HepG2 (cell line): ENCODE results near the gene GDPGP1. TPM values are rescaled to one million over a fixed set of nuclear protein-coding genes. Genes with fewer than 3 reads are reported as not detected.

Experiments used
- ATAC-seq: fragments of 200-7000 bp; cut with Tn5 transposase; 3 replicates; pipeline ENCODE4 v1.9.1; 2020; ENCODE audit warnings: mild to moderate bottlenecking, moderate library complexity
- BruUV-seq: library from RNA; stranded (reverse); fragments of 400-500 nt; replicated peaks from 2 replicates; lab custom pipeline; 2021; lab: Mats Ljungman, UMichigan
- CTCF ChIA-PET: fragments of 300-600 bp; formaldehyde crosslinking; extraction: SDS; loops from one replicate; lab custom pipeline; 2021; ENCODE audit warnings: low total read pairs, inconsistent platforms, low intra/inter-chr PET ratio; lab: Yijun Ruan, JAX
- POLR2A ChIA-PET: fragments of 350-600 bp; sonication (Branson Sonifier 250); formaldehyde crosslinking; loops from one replicate; lab custom pipeline; 2020; ENCODE audit warnings: antibody characterized with exemption, inconsistent platforms; lab: Yijun Ruan, JAX
- DNase-seq: peaks from one replicate; pipeline ENCODE4 v3.0.0-alpha.2; 2015; ENCODE audit warnings: low spot score
- FAIRE-seq: peaks from 3 replicates; lab custom pipeline; 2011; peaks lifted over from hg19 to GRCh38; lab: Jason Lieb, UNC
- H2AFZ ChIP-seq: one replicate; pipeline ENCODE4 v1.6.1; 2011; ENCODE audit warnings: low read length, inconsistent platforms
- H3K27ac ChIP-seq: fragments of 300-600 bp; 3 replicates; pipeline ENCODE4 v1.8.0; 2011; ENCODE audit warnings: mixed run types, mild to moderate bottlenecking, mixed read lengths, low read length, inconsistent platforms; ENCODE audit not compliant: insufficient read depth; ENCODE audit errors: extremely low read length
- H3K27me3 ChIP-seq, 2 experiments: fragments of 200-600 bp in 1 of 2; 2 replicates in 1 of 2; 3 replicates in 1 of 2; pipeline versions ENCODE4 v1.6.0 to v1.8.0; 2011; ENCODE audit warnings: low read length in 2 of 2, mild to moderate bottlenecking in 2 of 2, moderate library complexity in 2 of 2, inconsistent platforms in 1 of 2; ENCODE audit not compliant: insufficient read depth in 2 of 2, control insufficient read depth in 1 of 2
- H3K36me3 ChIP-seq, 2 experiments: fragments of 200-600 bp in 1 of 2; replicated peaks in 1 of 2; 2 replicates in 1 of 2; 3 replicates in 1 of 2; pipeline versions ENCODE4 v1.5.1 to v1.8.0; 2011; ENCODE audit warnings: low read length in 2 of 2, inconsistent platforms in 1 of 2; ENCODE audit not compliant: insufficient read depth in 2 of 2, control insufficient read depth in 1 of 2
- H3K4me1 ChIP-seq: 2 replicates; pipeline ENCODE4 v1.5.1; 2012; ENCODE audit warnings: low read length, inconsistent platforms; ENCODE audit not compliant: insufficient read depth
- H3K4me2 ChIP-seq: 2 replicates; pipeline ENCODE4 v1.6.0; 2011; ENCODE audit warnings: low read depth, low read length, inconsistent platforms
- H3K4me3 ChIP-seq, 3 experiments: fragments of 200-600 bp in 1 of 3; sonication (generic), shearing (Covaris generic) in 1 of 3; replicated peaks in 1 of 3; 2 replicates each; pipeline ENCODE4 v1.5.1; 2011 to 2016; ENCODE audit warnings: low read length in 3 of 3, inconsistent platforms in 2 of 3, low read depth in 2 of 3, mild to moderate bottlenecking in 2 of 3, control low read depth in 1 of 3, mixed read lengths in 1 of 3; ENCODE audit not compliant: insufficient read depth in 1 of 3
- H3K79me2 ChIP-seq: one replicate; pipeline ENCODE4 v1.6.1; 2011; ENCODE audit warnings: low read length, inconsistent platforms; ENCODE audit not compliant: insufficient read depth
- H3K9ac ChIP-seq: 2 replicates; pipeline ENCODE4 v1.6.0; 2011; ENCODE audit warnings: mild to moderate bottlenecking, low read depth, low read length, inconsistent platforms; ENCODE audit not compliant: insufficient read depth
- H3K9me3 ChIP-seq: 2 replicates; pipeline ENCODE4 v1.5.1; 2012; ENCODE audit warnings: mild to moderate bottlenecking, low read length
- H4K20me1 ChIP-seq: 2 replicates; pipeline ENCODE4 v1.6.0; 2011; ENCODE audit warnings: inconsistent platforms, mild to moderate bottlenecking, low read length, moderate library complexity; ENCODE audit not compliant: insufficient read depth
- GATAD1 ChIP-seq: IDR thresholded peaks from 2 replicates; pipeline ENCODE4 v1.6.1; 2016; ENCODE audit warnings: missing genetic modification reagents, missing compliant biosample characterization
- HDAC6 ChIP-seq: fragments of 200-600 bp; sonication (generic); IDR thresholded peaks from 2 replicates; pipeline ENCODE4 v1.7.0; 2017; ENCODE audit warnings: mild to moderate bottlenecking, antibody characterized with exemption, low read length, low read depth
- HHEX ChIP-seq: IDR thresholded peaks from 2 replicates; pipeline ENCODE4 v1.6.1; 2016; ENCODE audit warnings: control low read depth
- MED13 ChIP-seq: sonication (generic); formaldehyde crosslinking; IDR thresholded peaks from 2 replicates; pipeline ENCODE4 v1.5.0; 2020; ENCODE audit warnings: missing genetic modification reagents
- MEF2D ChIP-seq: sonication (generic); formaldehyde crosslinking; IDR thresholded peaks from 2 replicates; pipeline ENCODE4 v1.5.1; 2020; ENCODE audit warnings: mild to moderate bottlenecking, missing genetic modification reagents
- MXI1 ChIP-seq: IDR thresholded peaks from 3 replicates; pipeline ENCODE4 v1.6.1; 2012; ENCODE audit warnings: low read depth, low read length, inconsistent platforms, borderline replicate concordance
- NFE2 ChIP-seq: sonication (generic); formaldehyde crosslinking; IDR thresholded peaks from 2 replicates; pipeline ENCODE4 v1.4.0; 2020; ENCODE audit warnings: missing genetic modification reagents
- PATZ1 ChIP-seq: sonication (generic); formaldehyde crosslinking; IDR thresholded peaks from 2 replicates; pipeline ENCODE4 v1.4.0; 2020; ENCODE audit warnings: missing genetic modification reagents
- PHF8 ChIP-seq: sonication (generic); formaldehyde crosslinking; IDR thresholded peaks from 2 replicates; pipeline ENCODE4 v1.5.0; 2020; ENCODE audit warnings: missing genetic modification reagents
- PITX1 ChIP-seq: sonication (generic); formaldehyde crosslinking; IDR thresholded peaks from 2 replicates; pipeline ENCODE4 v1.5.1; 2020; ENCODE audit warnings: mild to moderate bottlenecking, missing genetic modification reagents
- POLR2A ChIP-seq, 2 experiments: IDR thresholded peaks; 2 replicates each; pipeline ENCODE4 v1.6.1; 2011; ENCODE audit warnings: low read depth in 2 of 2, low read length in 2 of 2, mild to moderate bottlenecking in 1 of 2, moderate library complexity in 1 of 2; ENCODE audit not compliant: insufficient read depth in 1 of 2
- REXO4 ChIP-seq: sonication (generic); formaldehyde crosslinking; IDR thresholded peaks from 2 replicates; pipeline ENCODE4 v1.8.0; 2022; ENCODE audit warnings: missing genetic modification reagents, mild to moderate bottlenecking, borderline replicate concordance
- SMAD1 ChIP-seq: sonication (generic); formaldehyde crosslinking; IDR thresholded peaks from 2 replicates; pipeline ENCODE4 v1.4.0; 2020; ENCODE audit warnings: missing genetic modification reagents, low read depth, mild to moderate bottlenecking, borderline replicate concordance
- SP2 ChIP-seq: sonication (generic); formaldehyde crosslinking; IDR thresholded peaks from 2 replicates; pipeline ENCODE4 v1.5.1; 2020; ENCODE audit warnings: mild to moderate bottlenecking, missing genetic modification reagents
- SP4 ChIP-seq: sonication (generic); formaldehyde crosslinking; IDR thresholded peaks from 2 replicates; pipeline ENCODE4 v1.8.1; 2023; ENCODE audit warnings: mild to moderate bottlenecking, missing genetic modification reagents
- ZNF275 ChIP-seq: sonication (generic); formaldehyde crosslinking; IDR thresholded peaks from 2 replicates; pipeline ENCODE4 v1.8.0; 2022; ENCODE audit warnings: missing genetic modification reagents, mild to moderate bottlenecking, inconsistent platforms, borderline replicate concordance
- ZNF782 ChIP-seq: sonication (generic); formaldehyde crosslinking; IDR thresholded peaks from 2 replicates; pipeline ENCODE4 v1.4.0; 2020; ENCODE audit warnings: missing genetic modification reagents, mild to moderate bottlenecking, borderline replicate concordance
- WGBS: methylation state at CpG from one replicate; pipeline ENCODE4 v1.1.6; 2017; ENCODE audit warnings: low lambda C conversion rate; 5-methylcytosine and 5-hydroxymethylcytosine counted together
- in situ Hi-C: cut with HindIII; loops from 2 replicates; pipeline ENCODE4 v1.10.0; 2017; ENCODE audit warnings: low pct_unique_long_range_greater_than_20kb; ENCODE audit not compliant: extremely low pct_ligation_motif_present
- intact Hi-C: fragments of 100-400 bp; cut with micrococcal nuclease; formaldehyde crosslinking; loops from one replicate; pipeline ENCODE4 v1.10.0; 2022; ENCODE audit not compliant: unreplicated experiment
- polyA plus RNA-seq, 8 experiments: library from polyadenylated mRNA; depleted of rRNA in 3 of 8; stranded (reverse) in 7 of 8; unstranded in 1 of 8; fragments of >200 nt; fragmentation: Illumina TruSeq in 4 of 8; extraction: Trizol in 4 of 8; gene quantifications; 2 replicates each; pipeline versions ENCODE4 v1.2.1 to v1.2.3, GENCODE V29; 2011 to 2016; ENCODE audit warnings: low read depth in 4 of 8, missing spikeins in 1 of 8, mixed read lengths in 1 of 8; ENCODE audit not compliant: insufficient read depth in 1 of 8
- total RNA-seq, 5 experiments: library from RNA; depleted of rRNA; stranded (reverse); fragments of >200 nt; fragmentation: Illumina TruSeq; extraction: Trizol; gene quantifications; 2 replicates each; pipeline ENCODE4 v1.2.3, GENCODE V29; 2016; ENCODE audit warnings: low read depth in 1 of 5
- TF ChIP-seq, protein P1 (sequence below): sonication (generic); formaldehyde crosslinking; IDR thresholded peaks from 2 replicates; pipeline ENCODE4 v1.5.1; 2020; ENCODE audit warnings: mild to moderate bottlenecking, moderate library complexity, missing genetic modification reagents

GDPGP1 gene
- total and polyA plus RNA-seq, 2 of the 13 experiments (the other 11 are each of a cell fraction or from before 2014, with no cell fraction given): 1.5 to 4.3 TPM

DNA sequence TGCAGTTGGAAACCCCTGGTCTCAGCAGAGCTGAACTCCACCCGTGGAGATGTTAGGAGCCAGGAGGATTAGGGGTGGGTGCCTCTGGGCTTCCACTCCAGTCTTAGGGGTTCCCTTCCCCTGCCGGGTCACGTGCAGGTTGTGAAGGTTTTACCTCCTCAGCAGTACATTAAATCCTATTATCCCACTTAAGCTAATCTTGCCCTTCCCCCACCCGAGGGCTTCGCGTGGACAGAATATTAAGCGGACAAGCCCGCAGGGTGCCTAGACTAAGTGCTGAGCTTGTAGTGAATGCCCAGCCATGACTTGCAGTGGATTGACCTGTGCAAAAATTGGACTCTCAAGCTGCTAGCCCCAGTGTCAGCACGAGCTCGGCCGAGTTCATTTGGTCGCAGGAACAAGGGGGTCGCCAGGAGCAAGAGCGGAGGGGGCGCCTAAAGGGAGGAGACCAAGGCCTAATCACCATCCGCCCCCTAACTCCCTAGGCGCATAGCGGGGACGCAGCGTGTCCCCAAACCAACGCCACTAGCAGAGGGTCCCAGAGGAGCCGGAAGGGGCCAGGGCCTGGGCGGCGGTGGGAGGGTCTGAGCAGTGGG is 33.4 kb upstream of the GDPGP1 start:
- H3K9ac ChIP-seq: peak overlapping the region; percentile 72
- no peak overlapping the region for H2AFZ ChIP-seq
- H3K79me2 ChIP-seq: peaks cover 6% of the 10 kb centered on the region
- ATAC-seq (peak; percentile 39), FAIRE-seq (no peak), DNase-seq (no peak)
- POLR2A ChIA-PET: interaction anchor here (1.0 to 4.0 kb wide), 6 partner anchors 8 to 49 kb away, joined by 3 to 55 read pairs (median 8); partner anchors contain the start of genes CIB1, GDPGP1 and TTLL13
- no peaks in the 10 kb centered on the region for H3K9me3 ChIP-seq
- peak overlapping the region; percentile 87 for H3K4me2 ChIP-seq
- H4K20me1 ChIP-seq: peaks cover 6% of the 10 kb centered on the region; the same call in 1 of the 2 replicates
- peaks cover 26% of the 10 kb centered on the region for H3K4me1 ChIP-seq
- intact Hi-C loops (loop anchor here (2.0 kb wide), 1 partner anchor 20 kb away; no protein-coding TSS in a partner anchor), in situ Hi-C loops (no loop called here)
- CTCF ChIA-PET: interaction anchor here (0.9 kb wide), 1 partner anchor 19 kb away, joined by 3 read pairs; no protein-coding TSS in a partner anchor
- H3K27me3 ChIP-seq: no peaks in the 10 kb centered on the region
- H3K36me3 ChIP-seq: no peaks in the 10 kb centered on the region
- H3K4me3 ChIP-seq: peak overlapping the region; percentile 85 to 95 (median 95)
- 11% methylated on average over 11 of the region's 24 CpGs for WGBS
- H3K27ac ChIP-seq: peak overlapping the region; percentile 30
- BruUV-seq: no TSS peak
- TF ChIP-seq SP4 (CRISPR knock-in tag): peak; percentile 56; the same call in 1 of the 2 replicates
- TF ChIP-seq GATAD1 (CRISPR knock-in tag): no peak
- no peak for TF ChIP-seq POLR2A (IDR thresholded peaks at IDR 0.05; ENCODE audit: insufficient read depth in 1 of 2, low read depth in 2 of 2, low read length in 2 of 2)
- TF ChIP-seq NFE2 (CRISPR knock-in tag): no peak
- no peak for TF ChIP-seq HHEX (CRISPR knock-in tag)
- TF ChIP-seq PITX1 (CRISPR knock-in tag): peak; percentile 15; the same call in 1 of the 2 replicates
- 0 out of 2 replicates have a peak, but pooled peaks have one; percentile 22 for TF ChIP-seq MEF2D (CRISPR knock-in tag)
- TF ChIP-seq ZNF782 (CRISPR knock-in tag): no peak
- TF ChIP-seq MXI1: no peak
- no peak for TF ChIP-seq REXO4 (CRISPR knock-in tag)
- TF ChIP-seq ZNF275 (CRISPR knock-in tag): no peak
- TF ChIP-seq, protein P1, sequence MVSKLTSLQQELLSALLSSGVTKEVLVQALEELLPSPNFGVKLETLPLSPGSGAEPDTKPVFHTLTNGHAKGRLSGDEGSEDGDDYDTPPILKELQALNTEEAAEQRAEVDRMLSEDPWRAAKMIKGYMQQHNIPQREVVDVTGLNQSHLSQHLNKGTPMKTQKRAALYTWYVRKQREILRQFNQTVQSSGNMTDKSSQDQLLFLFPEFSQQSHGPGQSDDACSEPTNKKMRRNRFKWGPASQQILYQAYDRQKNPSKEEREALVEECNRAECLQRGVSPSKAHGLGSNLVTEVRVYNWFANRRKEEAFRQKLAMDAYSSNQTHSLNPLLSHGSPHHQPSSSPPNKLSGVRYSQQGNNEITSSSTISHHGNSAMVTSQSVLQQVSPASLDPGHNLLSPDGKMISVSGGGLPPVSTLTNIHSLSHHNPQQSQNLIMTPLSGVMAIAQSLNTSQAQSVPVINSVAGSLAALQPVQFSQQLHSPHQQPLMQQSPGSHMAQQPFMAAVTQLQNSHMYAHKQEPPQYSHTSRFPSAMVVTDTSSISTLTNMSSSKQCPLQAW (CRISPR knock-in tag): 0 out of 2 replicates have a peak, but pooled peaks have one; percentile 25
- TF ChIP-seq SP2 (CRISPR knock-in tag): 0 out of 2 replicates have a peak, but pooled peaks have one; percentile 20
- TF ChIP-seq HDAC6: no peak
- no peak for TF ChIP-seq SMAD1
- no peak for TF ChIP-seq PATZ1 (CRISPR knock-in tag)
- peak; percentile 57 for TF ChIP-seq PHF8 (CRISPR knock-in tag)
- TF ChIP-seq MED13 (CRISPR knock-in tag): no peak
